Hematopoietic multipotent progenitor cell treated with erythropoietin and hydrocortisone succinate and interleukin-3 and kit ligand, for 4 days (in vitro differentiated cells): Measurements from ENCODE around the gene MED15.
"Not testable (repeated sequence)": the region's sequence is repeated elsewhere in the genome, so short reads cannot be mapped to it uniquely, and the experiment has no call there.

Source experiments
- DNase-seq: peaks from one replicate; pipeline ENCODE4 v3.0.0-alpha.2; 2015

The MED15 gene

DNA sequence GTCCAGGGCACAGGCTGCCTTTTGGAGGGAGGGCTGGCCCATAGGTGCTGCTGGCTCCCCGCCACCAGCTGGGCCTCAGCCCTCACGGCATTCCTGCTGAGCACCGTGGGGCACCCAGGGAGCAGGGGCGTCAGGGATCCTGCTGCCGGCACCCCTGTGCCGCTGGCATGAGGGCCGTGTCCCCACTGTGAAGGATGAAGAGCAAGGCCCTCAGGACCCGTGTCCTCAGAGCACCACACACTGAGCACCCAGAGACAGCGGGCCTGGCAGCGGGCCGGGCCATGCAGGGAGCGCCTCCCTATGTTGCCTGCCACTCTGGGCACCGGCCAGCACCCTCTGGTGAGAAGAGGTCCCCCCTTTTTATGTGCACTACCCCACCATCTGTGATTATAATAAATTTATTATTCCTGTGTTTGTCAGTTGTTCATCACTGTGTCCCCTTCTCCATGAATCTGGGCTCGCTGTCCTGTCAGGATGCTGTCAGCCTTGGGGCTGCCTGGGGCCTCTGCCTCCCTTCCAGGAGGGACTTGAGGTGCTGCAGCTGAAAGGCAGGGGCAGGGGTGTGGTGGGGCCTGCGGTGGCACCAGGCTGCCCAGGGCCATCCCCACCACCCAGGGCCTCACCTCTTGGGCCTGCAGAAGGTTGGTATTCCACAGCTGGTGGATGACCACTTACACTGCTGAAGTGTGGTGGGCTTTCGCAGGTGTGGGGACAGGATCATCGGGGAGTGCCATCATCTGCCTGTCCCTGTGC, 80.0 kb downstream of the MED15 start:
- no peak for DNase-seq

DNA sequence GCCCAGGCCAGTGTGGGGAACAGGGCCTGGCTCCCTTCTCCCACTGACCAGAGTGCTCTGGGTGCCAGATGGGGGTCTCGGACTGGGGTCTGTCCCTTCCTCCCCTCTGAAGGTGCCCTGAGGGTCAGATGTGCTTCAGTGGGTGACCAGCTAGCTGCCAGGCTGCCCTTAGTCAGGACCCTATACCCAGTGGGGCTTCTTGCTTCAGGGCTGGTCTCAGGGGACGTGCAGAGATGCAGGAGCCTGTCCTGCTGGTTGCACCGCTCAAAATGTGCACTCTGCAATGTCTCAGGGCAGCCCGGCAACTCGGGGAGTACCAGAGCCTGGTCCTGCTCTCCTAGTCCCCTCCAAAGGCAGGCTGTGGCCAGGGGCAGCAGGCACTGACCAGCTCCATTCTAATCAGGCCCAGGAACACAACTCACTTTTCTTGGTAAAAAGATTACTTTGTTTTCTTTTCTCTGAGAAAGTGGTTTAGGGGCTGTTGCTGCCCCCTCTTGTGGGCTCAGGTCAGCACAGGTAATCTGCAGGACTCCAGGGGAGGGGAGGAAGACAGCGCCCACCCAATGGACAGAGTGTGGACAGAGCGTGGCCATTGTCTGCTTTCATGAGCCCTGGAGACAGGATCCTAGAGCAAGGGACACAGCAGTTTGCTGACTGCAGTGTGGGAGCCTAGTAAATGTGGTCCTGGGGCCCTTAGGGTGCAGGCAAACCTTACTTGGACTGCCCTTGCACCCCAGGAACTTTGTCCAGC, 80.9 kb downstream of the MED15 start:
- no peak for DNase-seq

DNA sequence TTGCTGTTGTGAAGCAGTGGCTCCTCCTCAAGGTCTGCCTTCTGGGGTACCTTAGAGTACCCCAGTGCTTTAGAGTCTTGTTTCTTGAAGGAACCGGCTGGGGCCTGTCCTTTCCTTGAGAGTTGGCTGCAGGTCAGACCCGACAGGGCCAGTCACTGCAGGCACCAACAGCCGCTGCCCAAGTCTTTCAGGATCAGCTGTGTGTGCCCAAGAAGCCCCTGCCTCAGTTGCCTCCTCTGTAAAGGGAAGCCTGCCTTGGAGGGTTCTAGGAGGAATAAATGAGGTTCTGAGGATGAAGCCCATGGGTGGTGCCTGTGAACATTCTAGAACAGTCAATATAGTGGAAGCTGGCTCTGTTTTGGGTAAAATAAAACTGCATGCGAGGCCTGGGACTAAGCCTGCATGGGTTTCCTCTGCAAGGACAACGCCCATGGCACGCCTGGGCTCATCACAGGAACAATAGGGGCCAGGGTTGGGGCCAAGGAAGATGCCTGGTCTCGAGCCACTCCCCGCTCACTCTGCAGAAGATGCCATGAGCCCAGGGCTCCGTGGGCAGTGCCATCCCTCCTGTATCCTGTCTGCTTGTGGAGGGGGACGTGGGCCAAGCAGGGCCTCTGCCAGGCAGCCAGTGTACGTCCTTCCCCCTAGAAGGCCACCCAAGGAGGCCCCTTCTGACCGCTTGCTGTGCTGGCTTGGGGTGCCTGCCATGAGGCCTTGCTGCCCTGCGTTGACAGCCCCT, 81.6 kb downstream of the MED15 start:
- DNase-seq: no peak

DNA sequence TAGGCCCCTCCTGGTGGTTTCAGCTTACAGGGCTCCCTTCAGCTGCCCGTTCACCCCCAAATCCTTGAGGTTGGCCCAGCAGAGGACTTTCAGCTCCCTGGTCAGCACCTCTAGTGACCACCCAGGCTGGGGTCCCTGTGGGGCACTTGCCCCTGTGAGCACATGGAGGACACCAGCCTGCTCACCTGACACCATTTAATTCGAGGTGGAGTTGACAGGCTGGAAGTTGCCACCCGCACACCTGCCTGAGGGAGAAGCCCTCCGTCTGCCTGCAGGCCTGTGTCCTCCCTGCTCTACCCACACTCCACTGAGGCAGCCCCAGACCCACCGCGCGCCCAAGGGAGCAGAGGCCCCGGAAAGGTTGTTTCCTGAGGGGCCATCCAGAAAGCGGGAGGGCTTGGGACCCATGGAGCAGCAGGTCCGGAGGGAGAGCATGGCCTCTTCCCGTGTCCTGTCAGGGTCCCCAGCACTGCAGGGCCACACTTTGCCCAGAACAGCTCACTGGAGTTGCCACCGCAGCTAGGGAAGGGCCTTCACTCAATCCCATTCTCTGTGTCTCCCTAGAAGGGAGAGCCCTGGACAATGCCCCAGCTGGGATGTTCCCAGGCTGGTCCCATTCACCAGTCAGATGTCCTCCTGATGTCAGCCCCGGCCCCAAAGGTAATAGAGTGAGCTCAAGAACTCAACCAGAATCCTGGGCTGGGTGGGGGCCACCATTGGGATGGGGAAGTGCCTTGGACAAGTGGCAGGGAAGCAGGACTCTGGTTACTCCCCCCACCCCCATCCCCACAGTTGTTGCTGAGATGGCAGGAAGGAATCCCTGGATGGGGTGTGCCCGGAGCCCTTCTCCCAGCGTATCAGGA, 82.4 kb downstream of the MED15 start:
- no peak for DNase-seq

DNA sequence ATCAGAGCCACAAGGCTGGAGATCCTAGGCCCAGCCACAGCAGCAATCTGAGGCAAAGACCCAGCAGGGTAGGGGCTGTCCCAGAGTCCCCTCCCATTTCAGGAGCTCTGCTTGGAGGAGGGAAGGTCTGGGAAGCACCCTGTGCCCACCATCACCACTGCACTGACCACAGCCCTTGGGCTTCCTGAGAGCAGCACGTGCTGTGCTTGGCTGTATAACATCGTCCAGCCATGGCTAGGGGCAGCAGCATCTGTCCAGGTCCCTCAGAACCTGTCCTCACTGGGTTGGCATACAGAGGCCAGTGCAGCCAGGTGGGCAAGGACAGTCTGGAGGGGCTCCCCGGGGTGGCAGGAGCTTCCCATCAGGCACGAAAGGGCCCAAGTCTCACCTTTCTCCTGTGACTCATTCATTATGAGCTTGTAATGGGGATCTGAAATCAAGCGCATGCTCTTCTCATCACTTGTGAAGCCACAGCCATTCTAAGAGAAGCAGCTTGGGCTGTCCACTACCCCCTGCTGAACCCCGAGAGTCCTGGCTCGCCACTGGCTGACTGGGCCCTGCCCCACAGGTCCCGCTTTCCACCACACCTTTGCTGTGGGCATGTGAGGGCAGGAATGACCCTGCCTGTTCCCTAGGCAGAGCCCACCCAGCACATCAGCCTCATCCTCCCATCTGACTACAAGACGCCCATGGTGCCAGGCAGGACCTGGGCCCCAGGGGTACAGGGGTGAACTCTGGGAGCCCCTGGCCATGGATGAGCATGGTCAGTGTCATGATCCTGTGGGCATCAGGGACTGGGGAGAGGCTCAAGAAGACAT, 83.3 kb downstream of the MED15 start:
- DNase-seq: no peak

- no peak for DNase-seq
Measured at GRCh38 chr22:20591295-20591645, 83.9 kb downstream of the MED15 start.

GRCh38 chr22:20591660-20592310, 84.4 kb downstream of the MED15 start:
- DNase-seq: no peak

- DNase-seq: not testable (repeated sequence)
Measured at GRCh38 chr22:20594038-20594437, 86.6 kb downstream of the MED15 start.

DNA sequence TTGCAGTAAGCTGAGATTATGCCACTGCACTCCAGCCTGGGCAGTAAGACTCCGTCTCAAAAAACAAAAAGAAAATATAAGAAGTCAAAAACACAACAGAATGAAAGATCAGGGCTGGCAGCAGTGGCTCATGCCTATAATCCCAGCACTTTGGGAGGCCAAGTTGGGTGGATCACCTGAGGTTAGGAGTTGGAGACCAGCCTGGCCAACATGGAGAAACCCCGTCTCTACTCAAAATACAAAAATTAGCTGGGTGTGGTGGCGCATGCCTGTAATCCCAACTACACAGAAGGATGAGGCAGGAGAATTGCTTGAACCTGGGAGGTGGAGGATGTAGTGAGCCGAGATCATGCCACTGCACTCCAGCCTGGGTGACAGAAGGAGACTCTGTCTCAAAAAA, 87.1 kb downstream of the MED15 start:
- DNase-seq: not testable (repeated sequence)

DNA sequence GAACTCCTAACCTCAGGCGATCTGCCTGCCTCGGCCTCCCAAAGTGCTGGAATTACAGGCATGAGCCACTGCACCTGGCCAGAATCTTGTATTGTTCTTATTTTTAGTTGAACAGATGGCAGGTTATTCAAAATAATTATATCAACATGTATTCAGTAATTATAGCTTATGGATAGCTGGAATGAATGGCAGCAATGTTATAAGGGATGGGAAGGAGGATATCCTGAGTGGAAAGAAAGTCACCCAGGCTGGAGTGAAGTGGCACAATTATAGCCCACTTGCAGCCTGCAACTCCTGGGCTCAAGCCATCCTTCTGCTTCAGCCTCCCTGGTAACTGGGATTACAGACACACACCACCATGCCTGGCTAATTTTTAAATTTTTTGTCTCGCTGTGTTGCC, 88.1 kb downstream of the MED15 start:
- no peak for DNase-seq

DNA sequence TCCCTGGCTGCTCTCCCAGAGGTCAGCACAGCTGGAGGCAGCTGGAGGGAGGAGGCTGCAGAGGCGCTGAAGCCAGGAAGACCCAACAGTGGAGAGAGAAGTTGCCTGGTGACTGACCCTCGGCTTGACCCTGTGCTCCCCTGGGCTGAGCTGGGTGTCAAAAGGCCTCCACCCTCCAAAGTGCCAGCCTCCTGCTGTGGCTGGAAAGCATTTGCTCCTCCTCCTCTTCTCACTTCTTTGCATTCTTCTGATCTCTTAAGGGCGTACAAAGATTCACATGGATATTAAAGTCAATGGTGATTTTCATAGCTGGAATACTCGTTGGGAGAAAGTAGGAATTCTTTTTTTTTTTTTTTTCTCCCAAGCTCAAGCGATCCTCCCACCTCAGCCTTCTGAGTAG, 91.7 kb downstream of the MED15 start:
- DNase-seq: no peak

DNA sequence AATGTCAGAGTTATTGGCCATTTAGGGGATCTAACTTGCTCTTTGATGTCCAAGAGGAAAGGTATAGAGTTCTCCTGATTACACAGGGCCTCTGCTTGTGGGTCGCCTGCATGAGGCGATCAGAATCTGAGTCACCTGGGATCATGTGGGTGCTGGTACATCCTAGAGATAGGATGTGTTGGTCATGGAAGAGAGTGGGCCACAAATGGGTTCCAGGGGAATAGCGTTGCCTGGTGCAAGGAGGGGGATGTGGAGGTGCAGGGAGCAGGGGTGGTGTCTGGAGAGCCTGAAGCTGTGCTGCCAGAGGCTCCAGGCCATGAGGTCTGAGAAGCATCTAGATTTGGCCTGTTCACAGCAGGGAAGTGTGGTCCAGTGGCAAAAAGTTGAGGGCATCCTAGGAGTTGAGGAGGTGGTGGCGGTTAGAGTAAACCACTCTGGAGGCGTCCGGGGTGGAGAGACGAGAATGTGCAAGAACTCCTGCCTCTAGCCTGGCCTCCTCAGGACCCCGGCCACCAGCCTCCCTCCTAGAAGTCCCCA, 92.8 kb downstream of the MED15 start:
- no peak for DNase-seq

GRCh38 chr22:20601308-20601707, 93.9 kb downstream of the MED15 start:
- DNase-seq: no peak

GRCh38 chr22:20602609-20603164, 95.3 kb downstream of the MED15 start:
- peak; percentile 16 for DNase-seq

- DNase-seq: no peak
Measured at GRCh38 chr22:20604092-20604747, 96.8 kb downstream of the MED15 start.

DNA sequence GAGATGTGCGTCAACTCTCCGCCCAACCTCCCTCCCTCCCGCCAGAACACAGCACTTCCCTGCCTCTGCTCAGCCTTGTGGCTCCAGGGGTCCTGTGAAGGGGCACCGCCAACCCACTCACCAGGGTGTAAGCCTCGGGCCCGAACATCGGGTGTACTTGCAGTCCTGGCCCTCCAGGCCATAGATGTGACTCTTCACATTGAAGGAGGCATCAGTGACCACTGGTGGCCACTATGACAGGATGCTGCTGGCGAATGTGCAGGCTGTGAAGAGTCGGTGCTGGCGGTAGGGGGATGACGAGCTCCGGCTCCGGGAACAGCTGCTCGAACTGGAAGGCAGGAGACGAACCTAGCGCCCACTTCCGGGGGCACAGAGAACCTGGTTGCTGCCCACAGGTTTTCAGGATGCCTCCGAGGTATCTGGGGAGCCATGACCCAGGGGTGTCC, 97.4 kb downstream of the MED15 start:
- DNase-seq: no peak

- DNase-seq: no peak
Measured at GRCh38 chr22:20605328-20605727, 97.9 kb downstream of the MED15 start.

DNA sequence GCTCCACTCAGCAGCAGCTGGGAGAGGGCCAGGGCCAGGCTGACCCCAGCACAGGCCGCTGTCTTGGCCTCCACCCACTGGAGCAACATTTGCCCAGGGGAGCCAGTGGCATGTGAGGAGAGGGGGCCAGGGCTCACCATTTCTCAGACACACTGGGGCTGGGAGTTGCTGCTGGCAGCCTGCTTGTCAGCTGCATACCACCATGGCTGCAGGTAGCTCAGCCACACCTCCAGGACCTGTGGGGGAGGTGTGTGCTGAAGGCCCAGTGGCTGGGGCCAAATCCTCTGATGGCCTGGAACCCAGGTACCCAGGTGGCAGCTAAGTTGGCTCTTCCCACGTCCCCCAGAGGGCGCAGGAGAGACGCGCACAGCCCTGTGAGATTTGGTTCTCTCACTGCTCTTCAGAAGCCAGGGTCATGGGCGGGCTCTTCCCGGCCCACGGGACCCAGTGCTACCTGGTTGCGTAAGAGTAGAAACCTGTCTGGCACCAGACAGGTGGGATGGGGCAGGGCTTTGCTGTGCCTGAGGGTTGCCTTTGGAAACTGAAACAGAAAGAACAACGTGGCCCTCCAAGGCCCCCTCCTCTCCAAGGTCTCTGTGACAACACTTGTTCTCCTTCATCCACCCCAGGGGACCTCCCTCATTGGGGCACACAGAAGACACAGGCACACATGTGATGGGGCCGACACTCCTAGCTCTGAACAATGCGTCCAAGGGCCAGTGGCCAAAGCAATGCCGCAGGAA, 98.8 kb downstream of the MED15 start:
- peak; percentile 84 for DNase-seq

DNA sequence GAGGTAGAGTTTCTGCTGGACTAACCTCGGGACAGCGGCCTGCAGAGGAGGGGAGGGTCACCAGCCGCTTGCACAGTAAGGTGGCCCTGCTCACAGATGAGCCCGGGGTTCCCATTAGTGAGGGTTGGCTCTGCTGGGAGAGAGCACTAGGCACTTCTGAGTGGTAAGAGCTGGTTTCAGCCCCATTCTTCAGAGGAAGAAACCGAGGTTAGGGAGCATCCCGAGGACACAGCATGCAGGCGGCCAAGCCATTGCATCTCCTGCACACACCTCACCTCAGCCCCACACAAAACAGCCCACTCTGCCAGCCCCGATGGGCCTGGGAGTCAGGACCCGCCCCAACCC, 99.3 kb downstream of the MED15 start:
- no peak for DNase-seq
